BJ (cell line): Measurements from ENCODE around the gene POLE4. TPM values are rescaled to one million over a fixed set of nuclear protein-coding genes. Genes with fewer than 3 reads are reported as not detected.

Source experiments
- CTCF ChIA-PET: fragments of 350-600 bp; formaldehyde crosslinking; extraction: SDS; loops from one replicate; lab custom pipeline; 2021; ENCODE audit warnings: antibody characterized with exemption, inconsistent platforms; lab: Yijun Ruan, JAX
- POLR2A ChIA-PET: fragments of 300-600 bp; sonication (Branson Sonifier 250); formaldehyde crosslinking; extraction: SDS; loops from one replicate; lab custom pipeline; 2021; ENCODE audit warnings: antibody characterized with exemption; lab: Charles Lee
- DNase-seq: peaks from one replicate; pipeline ENCODE4 v3.0.0-alpha.2; 2011; ENCODE audit warnings: low read depth
- H3K27me3 ChIP-seq: 2 replicates; pipeline ENCODE4 v1.6.0; 2011; ENCODE audit warnings: low read length; ENCODE audit not compliant: control insufficient read depth, insufficient read depth
- H3K36me3 ChIP-seq: 2 replicates; pipeline ENCODE4 v1.5.1; 2011; ENCODE audit warnings: low read length; ENCODE audit not compliant: control insufficient read depth, insufficient read depth
- H3K4me3 ChIP-seq: 2 replicates; pipeline ENCODE4 v1.5.1; 2011; ENCODE audit warnings: low read depth, mild to moderate bottlenecking, control low read depth, low read length
- polyA plus RNA-seq: library from polyadenylated mRNA; depleted of rRNA; stranded (reverse); fragments of >200 nt; gene quantifications from 2 replicates; pipeline ENCODE4 v1.2.3, GENCODE V29; 2011
- TF ChIP-seq, protein P1 (sequence below): IDR thresholded peaks from 2 replicates; pipeline ENCODE4 v1.5.1; 2011; ENCODE audit warnings: low read depth, mild to moderate bottlenecking, control low read depth, inconsistent platforms, low read length, moderate library complexity; ENCODE audit not compliant: insufficient read depth

Gene POLE4
- polyA plus RNA-seq, 1 experiment: 32.2 TPM

DNA sequence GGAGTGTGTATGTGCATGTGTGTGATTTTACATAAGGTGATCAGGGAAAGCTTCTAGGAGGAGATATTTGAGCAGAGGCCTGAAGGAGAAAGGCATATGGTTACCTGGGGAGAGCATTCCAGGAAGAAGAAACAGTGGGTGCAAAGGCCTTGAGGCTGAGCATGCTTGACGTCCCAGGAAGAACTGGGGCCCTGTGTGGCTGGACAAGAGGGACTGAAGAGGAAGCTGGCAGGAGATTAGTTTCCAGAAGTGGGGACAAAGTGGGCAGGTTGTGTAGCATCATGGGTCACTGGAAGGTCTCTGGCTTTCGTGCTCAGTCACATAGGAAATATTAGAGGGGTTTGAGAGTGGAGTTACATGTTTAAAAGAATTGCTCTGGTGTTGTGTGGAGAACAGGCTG lies 42.0 kb upstream of the POLE4 start:
- TF ChIP-seq, protein P1, sequence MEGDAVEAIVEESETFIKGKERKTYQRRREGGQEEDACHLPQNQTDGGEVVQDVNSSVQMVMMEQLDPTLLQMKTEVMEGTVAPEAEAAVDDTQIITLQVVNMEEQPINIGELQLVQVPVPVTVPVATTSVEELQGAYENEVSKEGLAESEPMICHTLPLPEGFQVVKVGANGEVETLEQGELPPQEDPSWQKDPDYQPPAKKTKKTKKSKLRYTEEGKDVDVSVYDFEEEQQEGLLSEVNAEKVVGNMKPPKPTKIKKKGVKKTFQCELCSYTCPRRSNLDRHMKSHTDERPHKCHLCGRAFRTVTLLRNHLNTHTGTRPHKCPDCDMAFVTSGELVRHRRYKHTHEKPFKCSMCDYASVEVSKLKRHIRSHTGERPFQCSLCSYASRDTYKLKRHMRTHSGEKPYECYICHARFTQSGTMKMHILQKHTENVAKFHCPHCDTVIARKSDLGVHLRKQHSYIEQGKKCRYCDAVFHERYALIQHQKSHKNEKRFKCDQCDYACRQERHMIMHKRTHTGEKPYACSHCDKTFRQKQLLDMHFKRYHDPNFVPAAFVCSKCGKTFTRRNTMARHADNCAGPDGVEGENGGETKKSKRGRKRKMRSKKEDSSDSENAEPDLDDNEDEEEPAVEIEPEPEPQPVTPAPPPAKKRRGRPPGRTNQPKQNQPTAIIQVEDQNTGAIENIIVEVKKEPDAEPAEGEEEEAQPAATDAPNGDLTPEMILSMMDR: no peak
- ChIA-PET CTCF (interaction anchor here (1.0 to 1.2 kb wide), 4 partner anchors 11 to 283 kb away, joined by 3 read pairs; partner anchors contain the start of gene TACR1), POLR2A (no interaction called here)
- H3K27me3 ChIP-seq: no peaks in the 10 kb centered on the region
- no peaks in the 10 kb centered on the region for H3K36me3 ChIP-seq
- H3K4me3 ChIP-seq: no peak overlapping the region
- no peak for DNase-seq

DNA sequence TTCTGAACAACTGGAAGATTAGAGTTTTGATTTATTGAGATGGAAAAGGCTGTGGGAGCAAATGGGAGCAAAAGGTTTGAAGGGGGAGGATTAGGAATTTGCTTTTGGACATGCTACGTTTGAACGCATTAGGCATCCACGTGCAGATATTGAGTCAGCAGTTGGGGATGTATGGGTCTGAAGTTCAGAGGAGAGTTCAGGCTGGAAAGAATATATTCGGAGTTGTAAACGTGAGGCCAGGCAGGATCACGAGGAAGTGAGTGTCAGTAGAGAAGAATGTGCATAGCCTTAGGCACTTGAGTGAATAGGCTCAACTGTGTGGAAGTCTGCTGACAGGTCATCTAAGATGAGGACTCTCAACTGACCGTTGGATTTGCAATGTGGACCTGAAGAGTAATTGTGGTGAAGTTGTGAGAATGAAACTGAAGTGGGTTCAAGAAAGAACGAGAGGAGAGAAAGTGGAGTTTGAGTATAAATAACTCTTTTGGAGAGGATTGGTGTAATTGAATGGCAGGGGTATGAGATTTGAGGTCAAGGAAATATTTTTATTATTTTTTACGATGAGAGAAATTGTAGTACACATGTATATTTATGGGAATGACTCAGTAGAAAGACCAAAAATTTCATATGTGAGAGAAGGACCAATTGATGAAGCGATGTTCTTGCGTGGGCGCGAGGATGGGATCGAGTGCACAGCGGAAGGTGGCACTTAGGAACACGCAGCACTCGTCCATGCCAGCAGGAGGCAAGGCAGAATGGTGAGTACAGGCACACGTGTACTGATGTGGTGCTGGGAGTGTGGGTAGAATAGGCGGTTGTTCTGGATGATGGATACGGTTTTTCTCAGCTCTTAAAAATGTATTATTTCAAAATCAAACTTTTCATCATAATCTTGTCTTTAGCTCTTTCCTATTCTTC lies 40.5 kb upstream of the POLE4 start:
- TF ChIP-seq, protein P1: peak; percentile 22; the same call in 1 of the 2 replicates
- no peak overlapping the region for H3K4me3 ChIP-seq
- CTCF ChIA-PET: interaction anchor here (0.9 to 2.9 kb wide), 11 partner anchors 12 to 489 kb away, joined by 3 to 15 read pairs (median 5); partner anchors contain the start of gene TACR1
- H3K27me3 ChIP-seq: no peaks in the 10 kb centered on the region
- peak; percentile 93 for DNase-seq
- no peaks in the 10 kb centered on the region for H3K36me3 ChIP-seq
- POLR2A ChIA-PET: no interaction called here

DNA sequence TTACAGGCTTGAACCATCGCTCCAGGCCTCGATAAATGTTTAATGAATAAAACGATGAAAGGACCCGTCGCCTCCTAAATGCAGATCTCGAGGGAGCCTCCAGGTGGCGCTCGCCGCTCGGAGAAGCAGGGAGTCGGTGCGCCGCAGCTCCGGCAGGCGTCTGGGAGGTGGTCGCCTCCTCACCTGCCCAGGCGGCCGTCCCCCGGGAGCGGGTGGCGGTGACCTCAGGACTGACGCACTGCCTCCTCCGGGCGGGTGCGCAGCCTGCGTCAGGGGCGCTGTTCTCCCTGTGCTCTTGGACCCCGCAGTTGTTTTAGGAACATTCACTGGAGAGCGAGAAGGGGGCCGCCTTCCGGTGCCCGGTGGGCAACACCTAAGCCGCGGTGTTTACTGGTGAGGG lies 38.6 kb upstream of the POLE4 start:
- ChIA-PET POLR2A (no interaction called here), CTCF (interaction anchor here (0.6 to 2.9 kb wide), 19 partner anchors 15 to 489 kb away, joined by 3 to 15 read pairs (median 4); partner anchors contain the start of gene TACR1)
- H3K4me3 ChIP-seq: peak overlapping the region; percentile 37
- TF ChIP-seq, protein P1: peak; percentile 81
- no peaks in the 10 kb centered on the region for H3K27me3 ChIP-seq
- H3K36me3 ChIP-seq: no peaks in the 10 kb centered on the region
- no peak for DNase-seq

DNA sequence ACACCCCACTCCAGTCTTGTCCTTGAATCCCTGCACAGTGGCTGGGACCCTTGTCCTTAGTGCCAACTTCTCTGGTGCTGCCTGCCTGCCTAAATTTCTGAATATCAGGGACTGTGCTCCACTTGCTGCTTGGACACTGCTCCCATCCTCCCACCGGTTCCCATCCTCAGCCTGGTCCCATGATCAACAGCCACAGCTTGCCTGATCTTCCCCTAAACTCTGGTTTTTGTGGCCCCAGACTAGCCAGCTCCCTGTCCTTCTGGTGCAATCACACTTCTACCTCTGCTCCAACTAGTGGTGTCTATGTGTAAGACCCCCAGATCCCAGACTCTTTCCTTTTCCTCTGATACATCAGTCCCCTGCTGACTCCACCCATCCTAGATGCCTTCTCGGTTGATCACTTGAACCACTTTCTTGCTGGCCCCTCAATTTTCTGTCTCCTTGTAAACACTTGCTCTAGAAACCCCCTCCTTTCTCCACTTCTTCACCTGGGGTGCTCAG lies 37.2 kb upstream of the POLE4 start:
- TF ChIP-seq, protein P1: no peak
- Histone ChIP-seq H3K4me3 (no peak overlapping the region), H3K27me3 (no peaks in the 10 kb centered on the region), H3K36me3 (no peaks in the 10 kb centered on the region)
- ChIA-PET CTCF (interaction anchor here (0.6 to 2.9 kb wide), 4 partner anchors 14 to 481 kb away, joined by 3 to 15 read pairs (median 5); partner anchors contain the start of gene TACR1), POLR2A (interaction anchor here (0.6 kb wide), 1 partner anchor 18 kb away, joined by 4 read pairs; no protein-coding TSS in a partner anchor)
- DNase-seq: no peak
